UCSD-AML1 (cell line): ENCODE data around the gene DRD2.

ENCODE experiments used
- DNase-seq: peaks from one replicate; lab custom pipeline; 2025; ENCODE audit not compliant: unreplicated experiment; lab: John Stamatoyannopoulos, UW

The DRD2 gene

DNA sequence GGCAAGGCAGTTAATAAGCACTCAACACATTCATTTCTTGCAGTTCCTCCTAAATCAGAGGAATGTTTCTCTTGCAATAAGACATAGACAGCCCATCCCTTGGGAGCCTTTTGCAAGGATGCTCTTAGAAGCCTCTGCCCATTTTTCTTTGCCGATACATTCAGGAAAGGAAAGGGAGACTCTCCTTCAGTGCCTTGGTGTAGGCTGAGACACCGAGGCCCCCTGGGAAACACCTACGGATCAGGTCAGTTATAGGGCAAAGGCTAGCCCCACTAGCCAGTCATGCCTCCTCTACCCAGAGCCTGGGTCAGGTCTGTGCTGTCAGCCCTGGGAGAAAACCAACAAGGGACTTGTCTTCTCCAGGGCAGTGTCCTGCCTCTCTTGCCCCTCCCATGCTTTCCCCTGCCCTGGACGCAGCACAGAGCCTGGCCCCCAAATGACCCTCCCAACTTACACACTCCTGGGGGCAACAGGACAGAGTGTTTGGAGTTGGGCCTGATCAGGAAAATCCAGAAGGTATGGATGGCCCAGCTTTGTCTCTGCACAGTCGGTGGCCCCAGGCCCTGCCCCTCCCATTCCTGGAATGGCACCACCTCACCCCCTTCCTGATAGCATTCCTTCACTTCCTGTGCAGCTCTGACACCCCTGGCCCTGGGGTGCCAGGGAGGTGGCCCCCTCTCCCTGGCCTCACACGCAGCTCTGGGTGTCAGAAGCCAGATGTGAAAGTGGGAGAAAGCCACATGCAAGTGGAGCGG, 69.3 kb downstream of the DRD2 start:
- no peak for DNase-seq

DNA sequence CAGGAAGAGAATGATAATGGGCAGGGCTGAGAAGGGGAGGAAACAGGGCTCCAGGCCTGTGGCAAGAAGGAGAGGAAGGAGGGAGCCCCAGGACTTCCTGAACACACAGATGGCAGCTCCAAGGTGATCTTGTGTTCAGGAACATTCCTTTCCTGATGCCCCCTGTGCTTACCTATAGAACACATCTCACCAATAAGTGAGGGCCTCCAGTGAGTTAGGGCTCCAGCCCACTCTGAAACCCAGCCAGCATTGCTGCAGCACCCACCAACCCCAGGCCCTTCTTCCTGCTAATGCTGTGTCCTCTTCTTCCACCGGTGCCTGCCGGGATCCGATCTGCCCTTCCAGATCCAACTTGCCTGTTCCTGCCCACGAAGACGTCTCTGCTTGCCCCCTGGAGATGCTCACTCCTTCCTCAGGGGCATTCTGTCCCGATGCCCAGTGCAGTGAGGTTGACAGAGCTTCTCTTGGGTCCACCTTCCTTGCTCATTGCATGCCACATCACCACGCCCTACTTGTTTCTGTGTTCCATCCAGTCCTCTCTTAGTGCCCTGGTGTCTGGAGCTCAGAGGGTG, 70.3 kb downstream of the DRD2 start:
- DNase-seq, result no peak

DNA sequence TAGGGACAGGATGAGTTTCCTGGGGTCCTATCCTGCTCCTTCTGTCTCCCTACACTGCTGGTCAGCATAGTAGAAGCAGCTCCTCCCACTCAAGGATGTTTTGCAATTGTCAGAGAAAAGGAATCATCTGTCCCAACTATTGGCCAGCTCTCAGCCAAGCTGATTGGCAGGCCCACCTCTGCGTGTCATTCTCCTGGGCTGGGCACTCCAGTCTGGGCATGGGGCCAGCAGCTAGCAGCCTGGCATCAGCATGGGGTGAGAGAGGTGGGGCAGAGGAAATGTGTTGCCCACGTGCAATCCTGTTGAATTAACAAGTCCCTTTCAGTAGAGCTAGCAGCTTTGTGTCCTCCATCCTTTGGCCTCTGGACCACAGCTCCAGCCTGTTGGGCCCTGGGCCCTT, 73.5 kb downstream of the DRD2 start:
- DNase-seq, result no peak

DNA sequence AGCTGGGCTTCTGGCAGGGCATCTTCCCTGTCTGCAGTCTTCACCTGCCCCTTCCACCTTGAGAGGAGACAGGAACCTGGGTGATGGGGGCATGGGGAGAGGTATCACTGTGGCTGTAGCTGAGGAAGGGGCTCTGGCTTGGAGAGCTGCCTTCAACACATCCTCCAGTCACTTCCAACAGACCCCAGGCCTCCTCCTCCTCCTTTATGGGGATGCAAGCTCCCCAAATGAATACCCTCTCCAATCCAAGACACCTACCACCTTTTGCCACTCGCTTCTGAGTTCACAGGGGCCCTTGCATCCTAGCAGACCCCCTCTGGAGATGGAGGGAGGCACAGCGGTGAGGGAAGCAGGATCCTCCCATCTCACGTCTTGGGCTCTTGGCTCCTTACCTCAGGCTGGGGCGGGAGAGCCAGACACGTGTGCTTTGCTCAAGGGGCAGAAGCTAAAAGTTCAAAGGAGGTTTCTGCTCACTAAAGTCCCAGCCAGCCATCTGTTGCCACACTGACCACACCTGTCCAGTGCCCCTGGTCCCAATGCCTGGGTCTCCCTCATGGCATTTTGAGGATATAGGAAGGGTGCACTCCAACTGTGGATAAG, 74.5 kb downstream of the DRD2 start:
- no peak for DNase-seq

DNA sequence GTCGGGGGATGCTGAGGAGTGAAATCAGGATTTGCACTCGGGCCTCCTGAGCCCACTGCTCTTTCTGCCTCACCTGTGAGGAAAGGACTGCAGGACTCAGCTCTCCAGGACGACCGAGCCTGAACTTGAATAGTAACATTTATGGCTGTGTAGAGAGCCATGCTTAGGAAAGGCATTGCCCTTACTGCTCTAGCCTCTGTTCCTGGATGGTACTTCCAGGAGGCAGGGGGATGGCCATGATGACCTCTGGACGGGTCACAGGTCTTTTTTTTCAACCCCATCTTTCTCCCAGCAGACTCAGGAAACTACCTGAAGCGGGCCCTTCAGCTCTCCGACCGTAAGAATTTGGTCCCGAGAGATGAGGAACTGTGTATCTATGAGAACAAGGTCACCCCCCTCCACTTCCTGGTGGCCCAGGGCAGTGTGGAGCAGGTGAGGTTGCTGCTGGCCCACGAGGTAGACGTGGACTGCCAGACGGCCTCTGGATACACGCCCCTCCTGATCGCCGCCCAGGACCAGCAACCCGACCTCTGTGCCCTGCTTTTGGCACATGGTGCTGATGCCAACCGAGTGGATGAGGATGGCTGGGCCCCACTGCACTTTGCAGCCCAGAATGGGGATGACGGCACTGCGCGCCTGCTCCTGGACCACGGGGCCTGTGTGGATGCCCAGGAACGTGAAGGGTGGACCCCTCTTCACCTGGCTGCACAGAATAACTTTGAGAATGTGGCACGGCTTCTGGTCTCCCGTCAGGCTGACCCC, 76.3 kb downstream of the DRD2 start:
- DNase-seq, result no peak

DNA sequence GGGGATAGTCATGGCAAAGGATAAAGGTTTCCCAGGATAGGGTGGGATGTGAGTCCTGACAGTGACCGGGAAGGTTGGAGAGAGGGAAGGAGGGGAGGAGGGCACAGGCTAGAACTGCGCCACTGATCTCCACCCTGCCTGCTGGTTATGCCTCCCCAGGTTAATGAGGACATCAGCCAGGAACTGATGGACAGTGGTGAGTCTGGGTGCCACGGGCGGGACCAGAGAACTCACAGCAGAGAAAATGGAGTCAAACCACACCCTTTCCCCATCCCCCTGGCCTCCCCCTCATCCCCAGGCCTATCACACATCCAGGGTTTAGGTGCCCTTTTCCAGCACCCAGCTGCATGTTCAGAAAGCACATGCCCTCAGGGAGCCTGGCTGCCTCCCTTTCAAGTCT, 77.4 kb downstream of the DRD2 start:
- DNase-seq, result no peak

DNA sequence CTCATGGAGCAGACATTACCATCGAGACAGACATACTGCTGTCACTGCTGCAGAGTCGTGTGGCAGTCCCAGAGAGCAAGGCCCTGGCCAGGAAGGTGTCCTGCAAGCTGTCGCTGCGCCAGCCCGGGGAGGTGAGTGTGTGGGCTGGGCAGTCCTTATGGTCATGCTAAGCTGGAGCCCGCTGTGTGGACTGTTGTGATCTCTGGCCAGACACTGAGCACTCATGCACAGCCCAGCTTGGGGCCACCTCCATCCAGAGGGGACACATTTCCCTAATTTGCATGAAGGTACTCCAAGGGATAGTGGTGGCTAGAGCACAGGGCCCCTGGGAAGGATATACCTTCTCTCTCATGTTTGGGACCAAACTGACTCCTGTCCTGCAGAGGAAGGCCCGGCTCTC, 78.0 kb downstream of the DRD2 start:
- no peak for DNase-seq

DNA sequence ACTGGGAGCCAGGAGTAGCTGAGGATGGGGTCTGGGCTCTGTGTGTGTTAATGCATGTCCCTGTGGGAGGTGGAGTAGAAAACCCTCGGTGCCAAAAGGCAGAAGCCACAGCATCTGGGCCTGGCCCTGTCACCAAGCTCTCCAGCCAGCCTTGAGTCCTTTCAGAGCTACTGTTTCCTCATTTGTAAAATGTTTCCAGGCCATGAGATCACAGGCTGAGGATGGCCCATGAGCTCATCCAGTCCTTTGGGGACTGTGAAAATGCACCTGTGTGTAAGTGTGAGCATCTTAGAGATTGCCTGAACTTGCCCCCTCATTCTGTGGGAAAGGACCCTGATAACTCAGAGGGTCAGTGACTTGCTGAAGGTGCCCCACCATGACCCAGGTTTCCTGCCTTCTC, 78.5 kb downstream of the DRD2 start:
- DNase-seq, result no peak

DNA sequence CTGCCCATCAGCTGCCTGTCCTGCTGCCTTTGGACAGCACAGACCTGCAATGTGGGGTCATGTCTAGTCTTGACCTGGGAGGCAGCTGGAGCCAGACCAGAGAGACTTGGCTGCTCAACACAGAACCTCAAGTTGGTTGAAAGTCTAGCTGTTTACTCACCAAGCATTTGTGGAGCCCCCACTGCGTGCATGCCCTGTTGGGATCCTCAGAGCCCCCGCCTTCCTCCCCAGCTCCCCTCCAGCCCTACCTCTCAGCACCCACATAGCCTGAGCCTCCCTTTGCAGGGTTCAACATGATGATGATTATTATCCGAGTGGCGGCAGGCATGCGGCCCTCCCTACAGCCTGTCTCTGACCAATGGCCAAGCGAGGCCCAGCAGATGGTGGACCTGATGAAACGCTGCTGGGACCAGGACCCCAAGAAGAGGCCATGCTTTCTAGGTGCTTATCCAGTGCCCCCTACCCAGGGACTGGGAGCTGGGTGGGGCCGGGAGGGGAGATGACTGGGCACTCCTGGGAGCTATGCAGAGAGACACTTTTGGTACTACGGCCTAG, 79.3 kb downstream of the DRD2 start:
- no peak for DNase-seq

DNA sequence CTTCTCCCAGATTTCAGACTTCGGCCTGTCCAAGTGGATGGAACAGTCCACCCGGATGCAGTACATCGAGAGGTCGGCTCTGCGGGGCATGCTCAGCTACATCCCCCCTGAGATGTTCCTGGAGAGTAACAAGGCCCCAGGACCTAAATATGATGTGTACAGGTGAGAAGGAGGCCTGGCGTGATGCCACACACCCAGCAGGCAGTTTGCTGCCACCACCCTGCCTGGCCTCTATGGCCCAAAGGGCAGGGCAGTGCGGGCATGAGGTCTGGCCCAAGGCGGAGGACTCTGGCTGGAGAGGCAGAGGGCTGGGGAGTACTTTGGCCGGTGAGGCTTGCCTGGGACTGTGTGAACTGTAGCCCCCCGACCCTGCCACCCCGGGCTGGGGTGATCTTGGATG, 80.3 kb downstream of the DRD2 start:
- no peak for DNase-seq

DNA sequence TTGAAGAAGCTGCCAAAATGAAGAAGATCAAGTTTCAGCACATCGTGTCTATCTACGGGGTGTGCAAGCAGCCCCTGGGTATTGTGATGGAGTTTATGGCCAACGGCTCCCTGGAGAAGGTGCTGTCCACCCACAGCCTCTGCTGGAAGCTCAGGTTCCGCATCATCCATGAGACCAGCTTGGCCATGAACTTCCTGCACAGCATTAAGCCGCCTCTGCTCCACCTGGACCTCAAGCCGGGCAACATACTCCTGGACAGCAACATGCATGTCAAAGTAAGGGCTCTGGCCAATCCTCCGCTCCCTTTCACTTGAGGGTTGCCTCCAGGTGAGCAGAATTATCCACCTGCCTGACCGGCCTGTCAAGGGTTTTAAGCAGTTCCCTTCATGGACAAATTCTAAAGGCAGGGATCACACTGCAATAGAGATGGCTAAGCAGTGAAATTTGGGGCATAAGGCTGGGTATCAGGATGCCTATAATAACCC, 81.7 kb downstream of the DRD2 start:
- no peak for DNase-seq

DNA sequence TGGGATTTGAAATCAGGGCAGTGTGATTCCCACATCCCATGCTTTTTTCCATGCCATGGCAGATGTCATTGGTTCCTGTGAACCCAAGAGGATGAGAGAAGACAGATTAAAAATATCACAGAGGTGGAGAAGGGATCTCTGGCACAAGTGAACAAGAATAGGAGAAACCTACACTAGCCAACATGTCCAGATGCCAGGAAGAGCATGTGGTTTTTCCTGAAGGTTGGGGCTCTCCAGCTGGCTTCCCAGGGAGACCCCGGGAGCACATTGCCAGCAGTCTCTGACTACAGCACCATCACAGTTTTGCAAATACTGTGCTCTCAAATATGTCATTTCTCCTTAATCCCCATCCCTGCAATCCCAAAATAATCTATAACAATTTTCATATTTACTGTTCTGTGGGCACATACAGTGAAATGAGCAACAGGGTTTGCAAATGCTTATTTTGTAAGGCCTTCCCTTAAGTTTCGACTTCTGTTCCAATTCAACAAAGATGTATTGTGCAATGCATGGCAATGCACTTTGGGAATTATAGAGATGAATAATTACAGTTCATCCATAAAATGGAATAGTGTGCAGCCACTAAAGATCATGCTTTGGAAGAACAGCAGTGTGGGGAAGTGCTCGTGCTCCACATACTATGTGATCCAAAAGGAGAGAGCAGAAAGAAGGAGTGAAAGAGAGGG, 82.8 kb downstream of the DRD2 start:
- no peak for DNase-seq

DNA sequence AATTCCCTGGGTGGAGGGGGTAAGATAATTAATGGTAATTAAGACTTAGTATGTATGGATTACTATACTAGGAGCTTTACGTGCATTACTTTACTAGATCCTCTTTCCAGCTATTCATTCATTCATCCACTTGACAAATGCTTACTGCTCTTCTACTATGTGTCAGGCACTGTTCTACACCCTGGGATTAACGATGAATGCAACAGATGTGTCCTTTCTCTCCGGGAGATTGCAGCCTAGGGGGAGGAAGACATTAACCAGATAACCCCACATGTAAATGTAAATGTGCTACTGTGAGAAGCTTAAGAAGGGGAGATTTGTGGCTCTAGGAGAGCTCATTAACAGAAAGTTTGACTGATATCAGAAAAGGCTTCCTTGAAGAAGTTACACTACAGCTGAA, 85.9 kb downstream of the DRD2 start:
- no peak for DNase-seq

DNA sequence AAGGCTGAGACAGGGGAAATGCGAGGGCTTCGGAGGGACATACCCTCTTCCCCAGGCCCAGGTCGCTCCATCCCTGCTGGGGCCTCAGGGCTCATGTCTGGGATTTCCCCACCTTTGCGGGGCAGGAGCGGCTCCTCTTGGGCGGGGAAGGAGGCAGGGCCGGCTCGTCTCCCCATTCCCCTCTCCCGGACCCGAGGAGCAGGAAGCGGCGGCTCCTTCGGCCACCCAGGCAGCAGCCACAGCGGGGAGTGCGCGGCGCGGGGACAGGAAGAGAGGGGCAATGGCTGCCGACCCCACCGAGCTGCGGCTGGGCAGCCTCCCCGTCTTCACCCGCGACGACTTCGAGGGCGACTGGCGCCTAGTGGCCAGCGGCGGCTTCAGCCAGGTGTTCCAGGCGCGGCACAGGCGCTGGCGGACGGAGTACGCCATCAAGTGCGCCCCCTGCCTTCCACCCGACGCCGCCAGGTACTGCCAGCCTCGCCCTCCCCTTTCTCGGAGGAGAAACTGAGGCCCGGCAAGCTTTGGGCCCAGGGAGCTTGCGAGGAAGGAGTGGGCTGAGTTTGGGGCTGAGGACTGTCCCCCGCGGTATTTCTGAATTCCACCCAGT, 87.5 kb downstream of the DRD2 start, which contains the start of gene ANKK1:
Gene ANKK1, plus strand, starts transcription at position 175 of the 607 bp plus-strand sequence. Its CDS starts 106 bp downstream, at position 281.
- DNase-seq, result no peak

DNA sequence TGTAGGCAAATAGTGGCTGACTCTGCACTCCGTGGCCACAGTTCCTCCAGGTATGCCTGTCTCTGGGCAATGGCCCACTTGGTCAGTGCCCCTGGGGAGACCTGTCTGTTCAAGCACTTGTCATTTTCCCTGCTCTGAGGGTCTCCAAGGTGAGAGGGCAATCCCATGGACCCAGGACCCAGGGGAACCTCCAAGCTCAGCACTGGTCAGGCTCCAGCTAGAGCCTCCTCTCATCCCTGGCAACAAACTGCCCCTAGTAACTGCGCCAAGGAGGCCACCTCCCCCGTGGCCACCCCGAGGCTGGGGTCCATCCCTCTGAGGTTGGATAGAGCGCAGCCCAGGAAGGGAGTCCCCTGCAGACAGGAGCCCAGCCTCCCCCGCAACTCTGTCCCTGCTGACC, 88.3 kb downstream of the DRD2 start:
- DNase-seq, result no peak

DNA sequence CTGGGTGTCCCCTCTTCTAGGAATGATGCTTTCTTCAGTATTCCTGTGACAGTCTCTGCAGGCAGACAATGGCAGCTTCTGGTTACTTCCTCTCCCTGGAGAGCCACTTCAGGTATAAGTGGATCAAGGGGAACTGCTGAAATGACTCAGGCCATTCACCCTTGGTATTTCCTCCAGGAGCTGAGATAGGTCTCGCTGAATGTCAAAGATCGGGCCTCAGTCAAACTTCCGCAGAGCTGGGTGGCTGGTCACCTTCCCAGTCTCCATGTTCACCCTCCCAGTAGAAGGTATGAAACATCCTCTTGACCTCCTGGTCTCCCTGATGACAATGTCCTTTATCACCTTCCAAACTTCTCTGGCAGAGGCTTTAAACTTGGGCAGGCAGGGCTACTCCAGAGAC, 89.4 kb downstream of the DRD2 start:
- DNase-seq, result no peak

DNA sequence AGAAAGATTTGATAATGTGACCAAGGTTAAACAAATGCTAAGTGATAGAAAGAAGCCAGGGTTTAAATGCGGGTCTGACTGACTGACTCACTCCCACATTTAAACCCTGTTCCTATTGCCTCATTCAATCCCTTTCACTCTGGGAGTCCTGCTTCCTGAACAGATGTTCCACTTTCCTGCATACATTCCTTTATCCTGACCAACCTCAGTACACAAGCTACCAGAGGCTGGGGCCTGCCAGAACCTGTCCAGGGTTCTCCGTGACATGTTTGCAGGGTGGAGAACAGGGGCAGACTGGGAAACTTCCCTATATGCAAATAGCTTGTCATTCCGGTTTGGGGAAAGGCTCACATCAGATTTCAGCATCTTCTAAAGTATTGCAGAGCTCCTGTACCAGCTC, 90.6 kb downstream of the DRD2 start:
- DNase-seq, result no peak

DNA sequence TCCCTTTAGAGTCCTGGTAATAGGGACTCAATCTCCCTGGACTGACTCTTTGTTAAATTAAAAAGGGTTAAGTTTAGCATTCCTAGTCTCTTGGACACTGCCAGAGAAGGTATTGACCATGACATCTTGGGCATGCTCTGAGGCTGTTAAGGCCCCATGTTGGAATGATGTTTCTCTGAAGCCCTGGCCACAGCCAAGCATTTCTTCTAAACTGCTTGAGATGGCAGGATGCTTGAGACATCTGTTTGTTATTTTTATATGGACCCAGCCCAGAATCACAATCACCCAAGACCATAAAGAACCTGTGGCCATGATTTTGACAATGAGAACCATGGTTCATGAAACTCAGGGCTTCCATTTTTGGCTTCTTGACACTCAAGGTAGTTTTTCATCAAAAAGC, 93.1 kb downstream of the DRD2 start:
- no peak for DNase-seq

DNA sequence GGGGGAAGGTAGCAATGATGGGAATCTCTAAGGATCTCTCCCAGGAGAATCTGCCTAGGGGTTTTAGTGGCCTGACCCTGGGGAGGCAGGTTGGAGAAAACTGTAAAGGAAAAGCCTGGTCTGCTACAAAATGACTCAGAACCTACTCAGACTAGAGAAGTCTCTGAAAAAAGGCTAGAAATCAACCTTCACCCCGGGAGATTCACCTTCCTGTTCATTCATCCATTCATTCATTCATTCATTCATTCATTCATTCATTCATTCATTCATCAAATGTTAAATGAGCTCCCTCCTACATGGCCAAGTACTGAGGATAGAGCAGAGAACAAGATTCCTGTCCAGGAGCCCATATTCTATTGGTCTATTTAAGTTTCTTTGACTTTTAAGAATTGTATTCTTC, 96.5 kb downstream of the DRD2 start:
- no peak for DNase-seq

DNA sequence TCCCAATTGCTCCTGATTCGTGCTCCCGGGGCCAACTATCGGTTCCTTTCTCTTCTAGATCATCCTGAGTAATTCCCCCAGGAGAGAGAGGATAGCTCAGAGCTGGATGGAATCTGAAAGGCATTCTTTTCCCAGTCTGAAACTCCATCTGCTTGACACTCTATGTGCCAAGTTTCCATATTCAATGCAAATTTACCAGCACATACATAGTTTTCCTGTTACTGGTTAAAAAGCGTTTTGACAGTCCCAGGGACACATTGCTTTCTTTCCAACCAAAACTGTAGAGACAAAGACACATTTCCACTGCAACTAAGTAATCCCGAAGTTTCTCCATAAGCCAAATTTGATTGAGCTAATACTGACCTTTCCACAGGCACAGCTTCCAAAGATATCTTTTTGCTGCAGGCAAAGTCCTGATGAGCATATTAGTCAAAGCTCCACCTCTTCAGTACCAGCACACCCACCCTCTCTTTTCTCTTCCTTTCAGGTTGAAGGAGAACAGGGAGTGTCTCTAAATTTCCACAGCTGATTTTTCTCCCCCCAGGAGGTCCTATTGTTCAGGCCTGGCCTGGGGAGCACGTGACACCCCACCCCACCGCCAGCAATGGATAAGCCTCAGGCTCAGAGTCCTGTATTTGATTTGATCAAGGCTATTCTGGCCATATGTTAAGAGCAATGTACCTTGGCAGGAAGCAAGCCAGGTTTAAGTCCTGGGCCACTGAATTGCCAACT, 97.4 kb downstream of the DRD2 start:
- no peak for DNase-seq
